Superior temporal gyrus (tissue), 1 donor: ENCODE measurements around the gene SH3BGRL2.
"Not testable (repeated sequence)": the region's sequence is repeated elsewhere in the genome, so short reads cannot be mapped to it uniquely, and the experiment has no call there.

ENCODE experiments used
- DNase-seq: peaks from one replicate; pipeline ENCODE4 v3.0.0-alpha.2; 2016; ENCODE audit errors: extremely low spot score

SH3BGRL2 gene

DNA sequence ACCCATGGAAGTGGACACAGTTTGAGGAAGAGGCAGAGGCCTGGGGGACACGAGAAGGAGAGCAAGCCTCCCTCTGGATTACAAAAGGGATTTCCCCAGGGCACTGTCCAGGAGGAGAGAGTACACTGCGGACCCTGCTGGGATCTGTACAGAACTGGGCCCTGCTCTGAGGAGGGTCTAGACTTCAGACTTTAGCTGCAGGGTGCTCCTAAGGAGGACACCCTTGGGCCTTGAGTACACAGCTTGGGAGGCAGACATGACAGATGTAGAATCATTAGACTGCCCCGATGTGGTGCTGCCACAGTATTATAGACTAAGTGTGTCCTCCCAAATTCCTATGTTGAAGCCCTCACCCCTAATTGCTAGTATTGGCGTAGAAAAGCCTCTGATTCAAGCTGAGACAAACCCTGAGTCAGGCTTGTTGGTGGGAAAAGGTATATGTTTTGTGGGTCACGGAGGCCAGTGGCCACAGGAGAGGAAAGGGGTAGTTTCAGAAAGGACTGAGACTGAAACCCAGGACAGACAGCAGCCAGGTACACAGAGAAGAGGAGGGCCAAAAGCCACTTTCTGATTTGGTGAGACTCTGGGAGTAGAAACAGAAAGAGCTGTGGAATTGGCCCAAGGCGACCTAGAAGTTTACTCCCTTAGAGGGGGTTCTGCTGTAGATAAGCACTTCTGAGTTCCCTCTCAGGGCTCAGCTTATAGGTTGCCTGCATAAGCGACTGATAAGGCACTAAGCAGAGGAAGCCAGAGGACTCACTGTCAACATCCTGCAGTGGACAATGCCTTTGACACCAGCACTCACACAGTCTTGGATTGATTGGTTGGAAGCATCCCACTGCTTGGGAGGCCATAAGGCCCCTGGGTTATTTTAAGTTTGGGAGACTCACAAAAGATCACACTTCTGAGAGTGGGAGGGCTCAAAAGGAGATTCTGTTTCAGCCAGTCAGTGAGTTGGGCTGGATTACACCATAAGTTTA, 16.5 kb upstream of the SH3BGRL2 start:
- no peak for DNase-seq

DNA sequence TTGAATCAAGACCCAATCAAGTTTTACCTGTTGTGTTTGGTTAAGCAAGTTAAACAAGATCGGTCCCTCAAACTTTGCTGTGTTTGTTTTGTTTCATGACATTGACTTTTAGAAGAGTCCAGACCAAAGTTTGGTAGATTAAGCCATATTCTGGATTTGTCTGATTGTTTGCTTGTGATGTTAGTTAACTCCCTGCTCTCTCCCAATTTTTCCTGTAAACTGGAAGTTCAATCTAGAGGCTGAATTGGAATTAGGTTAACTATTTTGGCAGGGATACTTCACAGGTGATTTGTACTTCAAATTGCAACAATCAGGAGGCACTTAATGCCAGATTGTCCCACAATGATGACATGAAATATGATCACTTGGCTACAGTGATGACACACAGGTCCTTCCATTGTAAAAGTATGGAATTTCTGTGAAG, 13.6 kb upstream of the SH3BGRL2 start:
- no peak for DNase-seq

DNA sequence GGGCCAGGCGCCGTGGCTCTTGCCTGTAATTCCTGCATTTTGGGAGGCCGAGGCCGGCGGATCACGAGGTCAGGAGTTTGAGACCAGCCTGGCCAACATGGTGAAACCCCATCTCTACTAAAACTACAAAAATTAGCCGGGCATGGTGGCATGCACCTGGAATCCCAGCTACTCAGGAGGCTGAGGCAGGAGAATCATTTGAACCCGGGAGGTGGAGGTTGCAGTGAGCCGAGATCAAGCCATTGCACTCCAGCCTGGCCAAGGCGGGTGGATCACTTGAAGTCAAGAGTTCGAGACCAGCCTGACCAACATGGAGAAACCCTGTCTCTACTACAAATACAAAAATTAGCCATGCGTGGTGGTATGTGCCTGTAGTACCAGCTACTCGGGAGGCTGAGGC, 12.7 kb upstream of the SH3BGRL2 start:
- not testable (repeated sequence) for DNase-seq

DNA sequence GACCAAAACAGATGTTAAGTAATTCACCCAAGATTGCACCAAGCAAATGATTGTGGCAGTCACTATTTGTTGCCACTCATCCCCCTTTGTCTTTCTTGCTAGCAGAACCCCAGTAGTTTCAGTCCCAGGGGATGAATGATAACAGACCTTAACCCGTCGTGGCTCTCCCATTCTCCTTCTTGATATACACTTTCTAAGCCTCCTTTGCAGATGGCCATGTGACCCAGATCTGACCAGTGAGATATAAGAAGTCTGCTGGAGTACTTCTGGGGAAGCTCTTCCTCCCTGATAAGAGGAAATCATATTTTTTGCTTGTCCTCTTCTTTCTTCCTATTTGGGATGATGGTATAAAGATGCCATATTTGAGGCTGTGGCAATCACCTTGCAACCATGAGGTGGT, 9.6 kb upstream of the SH3BGRL2 start:
- no peak for DNase-seq

DNA sequence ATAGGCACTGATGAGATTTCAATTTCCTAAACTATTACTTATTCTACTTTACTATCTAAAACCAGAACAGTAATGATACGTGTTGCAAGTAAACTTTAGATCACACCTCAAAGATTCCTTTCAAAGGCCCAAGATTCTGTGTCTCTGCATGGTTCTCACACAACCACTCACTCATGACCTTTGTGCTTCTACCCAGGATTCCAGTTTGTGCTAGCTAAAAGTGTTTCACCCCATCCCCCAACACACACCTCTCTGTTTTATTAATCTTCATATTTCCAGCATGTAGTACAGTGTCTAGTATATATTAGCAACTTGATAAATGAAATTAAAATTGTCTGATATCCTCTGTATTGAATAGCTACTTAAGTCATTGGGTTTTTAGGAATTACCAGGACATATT, 8.8 kb upstream of the SH3BGRL2 start:
- DNase-seq, result no peak

DNA sequence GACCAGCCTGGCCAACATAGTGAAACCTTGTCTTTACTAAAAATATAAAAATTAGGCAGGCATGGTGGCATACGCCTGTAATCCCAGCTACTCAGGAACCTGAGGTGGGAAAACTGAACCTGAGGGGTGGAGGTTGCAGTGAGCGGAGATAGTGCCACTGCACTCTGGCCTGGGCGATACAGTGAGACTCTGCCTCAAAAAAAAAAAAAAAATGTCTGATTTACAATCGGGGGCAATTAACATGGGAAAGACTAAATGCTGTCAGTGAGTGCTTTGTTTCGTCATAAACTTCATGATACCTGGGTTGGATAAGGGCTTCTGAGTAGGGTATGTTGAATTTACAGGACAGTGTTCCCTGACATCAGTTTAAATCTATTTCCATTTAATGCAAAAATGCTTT, 8.0 kb upstream of the SH3BGRL2 start:
- no peak for DNase-seq

DNA sequence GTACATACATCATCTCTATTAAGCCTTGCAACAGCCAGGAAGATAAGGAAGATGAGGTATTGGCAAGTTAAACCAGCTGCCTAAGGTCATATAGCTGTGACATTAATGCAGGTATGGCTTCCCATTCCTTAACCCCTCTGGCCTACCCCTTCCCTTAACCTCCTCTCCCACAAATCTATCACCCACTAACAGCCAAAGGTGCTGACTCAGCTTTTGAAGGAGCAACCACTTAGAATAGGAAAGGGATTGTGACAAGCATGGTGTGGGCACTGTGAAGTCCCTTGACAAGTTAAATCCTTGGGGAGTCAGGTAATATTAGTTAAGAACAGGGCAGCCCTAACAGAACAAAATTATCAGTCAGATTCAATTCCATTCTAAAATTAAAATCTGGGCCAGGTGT, 5.4 kb upstream of the SH3BGRL2 start:
- no peak for DNase-seq

DNA sequence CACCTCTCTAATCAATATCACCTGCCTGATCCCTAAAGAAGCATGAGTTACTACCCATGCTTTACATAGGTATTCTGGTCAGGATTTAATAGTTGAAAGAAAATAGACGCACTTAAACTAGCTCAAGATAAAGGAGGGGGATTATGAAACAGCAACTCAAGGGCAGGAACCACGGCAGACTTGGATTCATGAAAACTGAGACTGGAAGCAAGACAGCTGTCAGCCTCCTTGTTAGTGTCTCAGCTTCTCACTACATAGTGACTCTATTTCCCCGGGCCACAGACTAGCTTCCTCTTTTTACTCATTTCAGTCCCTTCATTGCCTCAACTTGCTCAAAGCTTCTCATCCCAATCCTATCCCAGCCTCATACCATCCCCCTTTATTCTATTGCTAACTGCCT, 4.3 kb upstream of the SH3BGRL2 start:
- no peak for DNase-seq

DNA sequence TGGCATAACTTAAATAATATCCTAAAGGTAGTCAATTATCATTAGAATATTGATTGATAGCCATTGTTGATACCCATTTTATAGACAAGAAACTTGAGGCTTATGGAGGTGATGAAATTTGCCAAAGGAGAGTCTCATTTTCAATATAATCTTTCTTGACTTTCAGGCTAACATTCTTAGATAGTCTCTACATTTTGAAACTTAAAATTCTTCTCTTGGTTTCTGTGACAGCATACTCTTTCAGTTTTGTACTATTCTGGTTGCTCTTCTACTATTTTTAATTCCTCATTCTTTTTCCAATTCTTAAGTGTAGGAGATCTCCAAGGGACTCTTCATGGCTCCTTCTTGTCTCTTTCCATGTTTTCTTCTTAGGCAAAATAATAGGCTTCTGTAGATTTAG, 3.7 kb upstream of the SH3BGRL2 start:
- DNase-seq, result no peak

DNA sequence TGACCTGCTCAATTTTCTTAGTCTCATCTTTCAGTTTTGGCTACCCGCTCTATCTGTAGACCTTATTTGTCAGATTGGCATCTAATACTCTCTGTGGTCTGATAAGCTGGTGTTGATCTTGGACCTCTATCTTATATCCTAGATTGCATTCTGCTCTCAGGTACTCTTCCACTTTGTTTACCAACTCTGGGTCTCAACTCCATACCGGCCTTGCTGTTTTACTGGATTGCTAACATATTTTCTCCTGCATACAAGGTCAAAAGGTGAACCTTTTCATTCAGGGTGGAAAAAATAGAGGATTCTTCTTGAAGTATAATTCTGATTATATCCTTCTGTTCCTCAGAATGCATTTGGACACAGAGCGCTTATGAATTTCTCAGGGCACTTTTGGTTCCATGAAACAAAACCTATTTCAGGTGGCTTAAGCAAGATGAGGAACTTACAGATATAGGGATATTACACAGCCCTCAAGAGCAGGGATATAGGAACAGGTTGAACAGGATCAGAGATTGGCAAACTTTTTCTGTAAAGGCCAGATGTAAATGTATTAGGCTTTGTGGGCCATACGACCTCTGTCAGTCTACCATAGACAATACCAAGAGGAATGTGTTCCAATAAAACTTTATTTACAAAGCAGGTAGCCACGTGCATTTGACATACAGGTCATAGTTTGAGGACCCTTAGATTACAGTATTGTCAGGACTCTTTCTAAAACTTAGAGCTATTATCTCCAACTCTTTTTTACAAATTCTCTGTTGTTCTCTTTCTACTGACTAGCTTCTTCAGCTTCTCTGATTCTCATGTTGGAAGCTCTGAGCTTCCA, 2.5 kb upstream of the SH3BGRL2 start:
- DNase-seq, result no peak

DNA sequence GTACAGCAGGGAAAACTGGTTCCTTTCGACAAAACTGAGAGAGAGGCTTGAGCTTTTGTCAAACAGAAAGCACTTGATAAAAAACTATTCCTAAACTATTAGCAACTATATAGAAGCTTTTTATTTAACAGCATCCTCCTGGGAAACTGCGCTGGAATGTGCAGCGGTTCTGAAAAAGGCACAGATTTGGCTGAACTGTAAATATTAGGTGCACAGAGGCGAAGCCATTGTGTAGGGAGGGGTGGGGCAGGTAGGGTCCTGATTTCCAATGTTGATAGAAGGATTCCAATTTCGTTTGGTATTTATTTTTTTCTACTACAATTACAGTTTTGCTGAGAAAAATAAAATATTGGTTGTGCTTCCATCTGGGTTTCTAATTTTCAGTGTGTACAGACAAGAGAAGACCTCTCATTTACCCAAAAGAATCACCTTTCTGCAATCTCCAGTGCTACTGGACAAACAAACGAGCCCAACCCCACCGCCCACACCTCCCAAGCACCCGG, 698 bp upstream of the SH3BGRL2 start:
- DNase-seq, result no peak

DNA sequence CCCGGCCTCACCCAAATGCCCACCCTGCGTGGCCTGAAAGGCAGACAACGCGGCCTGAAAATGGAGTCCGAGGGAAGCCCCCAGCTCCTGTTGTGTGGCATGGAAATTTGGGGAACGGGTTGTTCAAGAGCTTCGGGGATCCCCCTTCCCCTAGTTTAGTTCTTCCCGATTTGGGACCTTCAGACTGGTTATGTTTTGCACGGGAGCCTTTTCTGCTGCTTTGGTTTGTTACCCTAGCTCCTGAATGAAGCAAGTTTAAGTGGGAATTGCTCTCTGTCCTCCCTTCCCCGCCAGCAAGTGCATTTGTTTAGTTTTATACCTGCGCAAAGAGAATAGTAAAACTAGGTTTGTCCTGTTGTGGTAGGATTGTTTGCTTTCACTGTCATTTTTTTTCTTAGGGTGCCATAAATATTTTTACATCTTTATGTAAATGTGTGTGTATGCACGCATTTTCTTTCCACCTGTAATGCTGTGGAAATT, 604 bp downstream of the SH3BGRL2 start:
- DNase-seq, result no peak

DNA sequence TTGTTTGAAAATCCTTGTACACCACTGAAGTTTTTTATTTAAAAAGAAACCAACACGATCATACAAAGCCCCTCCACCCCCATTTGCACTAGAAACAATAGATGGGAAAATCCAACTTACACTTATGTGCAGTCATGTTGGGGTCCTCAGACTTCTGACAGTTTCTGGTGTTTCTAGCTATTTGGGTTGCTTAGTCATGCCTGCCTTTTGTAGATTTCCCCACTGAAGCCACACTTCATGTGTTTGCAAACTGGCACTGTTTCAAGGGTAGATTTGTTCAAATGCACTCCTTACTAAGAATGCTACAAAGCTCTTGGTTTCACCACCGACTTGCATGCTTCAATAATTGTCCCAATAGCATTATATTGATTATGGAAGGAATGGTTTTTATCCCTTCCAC, 1.5 kb downstream of the SH3BGRL2 start:
- DNase-seq, result no peak

DNA sequence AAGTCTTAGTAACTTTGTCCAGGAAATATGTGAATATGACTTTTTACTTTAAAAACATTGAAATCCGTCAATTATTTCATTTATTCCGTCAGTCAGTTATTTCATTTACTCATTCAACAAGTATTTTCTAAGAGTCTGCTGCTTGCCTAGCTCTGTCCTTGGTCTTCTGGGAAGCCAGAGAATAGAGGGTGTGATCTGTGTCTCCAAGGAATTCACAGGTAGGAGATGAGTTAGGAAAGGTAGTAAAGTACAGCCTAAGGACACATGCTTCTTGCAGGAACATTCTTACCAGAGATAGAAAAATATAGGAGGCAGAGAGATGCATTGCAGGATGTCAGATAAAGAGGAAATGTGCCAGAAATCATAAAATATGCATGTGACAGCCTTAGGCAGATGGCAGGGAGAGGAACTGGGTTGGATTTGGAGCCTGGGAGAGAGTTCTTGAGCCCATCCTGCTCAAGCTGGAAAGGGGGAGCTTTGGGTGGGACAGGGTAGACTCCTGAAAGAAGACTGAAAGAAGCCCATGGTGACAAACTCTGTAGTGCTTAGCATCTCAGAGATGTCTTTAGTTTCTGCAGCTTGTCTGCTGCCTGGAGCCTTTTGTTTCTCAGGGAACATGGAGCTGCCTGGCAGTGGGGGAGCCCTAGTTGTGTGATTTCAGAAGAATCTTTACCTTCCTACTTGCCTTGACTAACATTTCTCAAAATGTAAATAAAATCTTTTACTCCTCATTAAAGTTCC, 3.5 kb downstream of the SH3BGRL2 start:
- DNase-seq, result no peak

DNA sequence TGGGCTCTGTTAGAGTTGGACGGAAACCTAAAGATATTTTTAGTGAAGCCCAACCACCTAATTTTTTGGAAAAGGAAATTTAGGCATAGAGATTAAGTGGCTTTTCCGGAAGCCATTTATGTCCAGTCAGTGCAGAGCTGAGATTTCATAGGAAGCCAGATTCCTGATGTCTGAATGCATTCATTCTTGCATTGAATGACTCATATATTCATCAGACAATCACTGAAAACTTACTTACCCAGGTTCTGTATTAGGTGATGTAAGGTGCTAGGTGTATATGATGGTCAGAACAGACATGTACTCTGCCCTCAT, 4.1 kb downstream of the SH3BGRL2 start:
- DNase-seq, result no peak

DNA sequence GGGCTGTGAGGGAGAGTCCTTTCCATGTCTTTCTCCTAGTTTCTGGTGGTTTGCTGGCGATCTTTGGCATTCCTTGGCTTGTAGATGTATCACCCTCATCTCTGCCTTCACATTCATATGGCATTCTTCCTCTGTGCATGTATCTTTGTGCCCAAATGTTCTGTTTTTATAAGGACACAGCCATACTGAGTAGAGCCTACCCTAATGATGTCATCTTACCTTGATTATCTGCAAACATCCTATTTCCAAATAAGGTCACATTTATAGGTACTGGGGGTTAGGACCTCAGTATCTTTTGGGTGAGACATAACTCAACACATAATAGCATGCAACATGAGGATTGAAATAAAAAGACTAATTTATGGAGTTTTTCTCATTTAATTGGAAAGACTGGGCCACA, 5.5 kb downstream of the SH3BGRL2 start:
- DNase-seq, result no peak

DNA sequence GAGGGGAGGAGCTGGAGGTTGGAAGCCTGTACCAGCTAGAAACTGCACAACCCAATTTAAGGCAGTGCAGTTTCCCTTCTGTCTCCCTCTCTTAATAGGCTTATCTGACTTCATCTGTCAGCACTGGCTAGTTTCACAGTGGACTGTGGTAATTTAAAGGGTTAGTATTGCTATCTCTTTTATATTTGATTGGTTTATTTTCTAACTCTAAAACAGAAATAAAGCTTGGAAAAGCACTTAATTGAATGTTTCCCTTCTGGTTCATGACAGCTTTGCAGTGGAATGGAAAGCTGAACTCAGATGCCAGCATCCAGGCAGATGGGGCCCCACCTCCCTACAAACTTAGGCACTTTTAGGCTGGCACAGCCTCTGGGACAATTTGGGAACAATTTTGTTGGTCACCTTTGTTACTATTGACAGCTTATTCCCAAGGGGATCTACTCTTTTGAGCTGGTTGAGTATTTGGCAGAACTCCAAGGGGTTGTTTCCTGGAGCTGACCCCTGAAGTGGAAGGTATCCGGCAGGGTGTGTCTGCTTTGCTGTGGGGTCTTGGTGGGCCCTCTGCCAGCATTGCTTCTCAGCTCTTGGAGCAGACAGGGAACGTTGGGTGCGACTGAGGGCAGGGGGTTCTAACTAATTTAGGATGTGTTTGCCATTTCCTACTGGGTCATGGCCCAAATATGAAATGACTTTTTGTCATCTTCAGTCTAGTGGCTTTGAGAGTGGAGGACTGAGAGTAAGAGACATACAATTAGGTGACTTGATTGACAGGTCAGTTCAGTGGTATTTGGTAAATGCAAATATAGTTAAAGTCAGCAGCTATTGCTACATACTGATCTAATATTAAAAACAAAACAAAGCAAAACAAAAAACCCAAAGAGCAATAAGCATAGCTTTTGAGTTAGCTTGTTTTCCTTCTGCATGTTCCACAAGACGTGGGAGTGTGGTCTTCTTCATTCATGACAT, 9.3 kb downstream of the SH3BGRL2 start:
- DNase-seq, result no peak

DNA sequence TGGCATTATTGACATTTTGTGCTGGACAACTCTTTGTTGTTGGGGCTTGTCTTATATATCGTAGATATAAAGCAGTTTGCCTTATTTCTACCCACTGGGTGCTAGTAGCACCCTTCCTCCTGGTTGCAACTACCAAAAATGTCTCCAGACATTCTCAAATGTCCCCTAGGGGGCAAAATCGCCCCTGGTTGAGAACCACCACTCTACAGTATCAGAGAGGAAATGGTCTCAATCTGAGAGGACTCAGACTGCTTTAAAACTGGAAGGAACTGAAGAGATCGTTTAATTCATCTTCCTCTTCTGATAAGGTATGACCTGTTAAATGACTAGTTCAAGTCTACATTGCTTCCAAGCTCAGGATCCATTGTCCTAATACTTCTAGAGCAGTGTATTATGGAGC, 14.9 kb downstream of the SH3BGRL2 start:
- no peak for DNase-seq

DNA sequence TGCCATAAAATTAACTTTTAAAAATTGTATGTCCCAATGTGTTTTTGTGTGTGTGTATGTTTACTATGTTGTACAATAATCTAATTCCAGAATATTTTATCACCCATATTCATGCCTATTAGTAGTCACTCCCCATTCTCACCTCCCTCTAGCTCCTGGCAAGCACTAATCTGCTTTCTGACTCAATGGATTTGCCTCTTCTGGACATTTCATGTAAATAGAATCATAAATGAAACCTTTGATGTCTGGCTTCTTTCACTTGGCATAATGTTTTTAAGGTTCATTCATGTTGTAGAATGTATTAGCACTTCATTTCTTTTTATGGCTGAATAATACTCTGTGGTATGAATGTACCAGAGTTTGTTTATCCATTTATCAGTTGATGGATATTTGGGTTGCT, 15.4 kb downstream of the SH3BGRL2 start:
- no peak for DNase-seq

DNA sequence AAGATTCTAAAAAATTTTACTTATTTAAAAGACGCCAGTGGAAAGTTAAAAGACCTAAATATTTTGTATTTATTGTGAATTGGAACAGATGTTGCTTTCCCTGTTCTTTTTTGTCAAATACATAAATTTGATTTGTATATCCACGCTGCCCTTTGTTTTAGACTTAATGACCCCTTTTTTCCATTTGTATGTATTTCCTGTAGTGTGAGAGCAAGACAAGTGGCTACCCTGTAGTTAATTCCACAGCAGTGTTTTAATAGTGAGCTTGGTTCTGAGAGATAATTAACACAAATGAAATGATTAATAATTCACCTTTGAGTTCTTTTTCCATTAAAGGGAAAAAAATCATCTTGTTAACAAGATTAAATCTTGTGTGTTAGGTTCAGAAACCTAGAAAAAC, 16.6 kb downstream of the SH3BGRL2 start:
- no peak for DNase-seq

DNA sequence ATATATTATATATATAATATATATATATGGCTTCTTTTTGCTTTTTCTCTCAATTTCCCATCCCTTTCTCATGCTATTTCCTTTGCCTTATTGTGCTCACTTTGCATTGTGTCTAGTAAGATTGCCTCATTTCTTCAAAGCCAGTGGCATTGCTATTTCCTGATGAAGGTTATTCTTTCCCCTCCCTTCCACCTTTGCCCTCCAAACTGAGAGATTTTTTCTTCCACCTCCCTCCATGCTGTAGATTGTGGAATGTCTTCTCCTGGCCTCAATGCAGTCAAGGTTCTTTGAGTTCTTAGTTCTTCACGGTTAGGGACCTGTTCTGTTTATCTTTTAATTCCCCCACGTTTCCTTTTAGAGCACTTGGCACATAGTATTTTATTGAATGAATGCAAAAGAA, 17.2 kb downstream of the SH3BGRL2 start:
- no peak for DNase-seq
